Transverse colon (tissue), 4 donors: Measurements from ENCODE around the gene CBX6. TPM values are rescaled to one million over a fixed set of nuclear protein-coding genes. Genes with fewer than 3 reads are reported as not detected.

Experiments used
- DNase-seq: peaks from one replicate; pipeline ENCODE4 v3.0.0-alpha.2; 2019
- H3K27ac ChIP-seq, 4 donors: fragments of 200-600 bp; sonication (generic); 2 replicates each; pipeline ENCODE4 v1.5.1; 2016 to 2018; ENCODE audit warnings: inconsistent platforms in 4 of 4
- H3K27me3 ChIP-seq: fragments of 200-600 bp; sonication (generic); 2 replicates; pipeline ENCODE4 v1.5.1; 2017; ENCODE audit warnings: inconsistent platforms
- H3K36me3 ChIP-seq, 4 donors: fragments of 200-600 bp; sonication (generic); 2 replicates each; pipeline ENCODE4 v1.5.1; 2017 to 2019; ENCODE audit warnings: inconsistent platforms in 4 of 4
- H3K4me1 ChIP-seq, 4 donors: fragments of 200-600 bp; sonication (generic); 2 replicates each; pipeline ENCODE4 v1.5.1; 2017 to 2020; ENCODE audit warnings: inconsistent platforms in 4 of 4
- H3K4me3 ChIP-seq, 4 donors: fragments of 200-600 bp; sonication (generic); 1 replicate in 1 of 4; 2 replicates in 3 of 4; pipeline versions ENCODE4 v1.5.1 to v1.6.1; 2017 to 2019; ENCODE audit warnings: inconsistent platforms in 4 of 4
- H3K9me3 ChIP-seq, 2 donors: fragments of 200-600 bp; sonication (generic); 2 replicates each; pipeline ENCODE4 v1.5.1; 2017 to 2019; ENCODE audit warnings: inconsistent platforms in 2 of 2
- EP300 ChIP-seq: sonication (generic); formaldehyde crosslinking; IDR thresholded peaks from one replicate; pipeline ENCODE4 v1.6.1; 2017; ENCODE audit warnings: antibody characterized with exemption, low read depth
- POLR2A ChIP-seq: fragments of 450-650 bp; IDR thresholded peaks from one replicate; pipeline ENCODE4 v1.6.1; 2016; ENCODE audit warnings: antibody characterized with exemption, mild to moderate bottlenecking, moderate library complexity
- POLR2AphosphoS5 ChIP-seq, 3 donors: sonication (generic); formaldehyde crosslinking; IDR thresholded peaks; one replicate each; pipeline ENCODE4 v1.6.1; 2016; ENCODE audit warnings: antibody characterized with exemption in 3 of 3
- WGBS, 2 donors: methylation state at CpG; one replicate each; pipeline ENCODE4 v1.1.5; 2018; ENCODE audit warnings: low coverage in 1 of 2; 5-methylcytosine and 5-hydroxymethylcytosine counted together
- in situ Hi-C, 4 donors: fragments of 200-750 bp; cut with MboI; loops; one replicate each; pipeline versions ENCODE4 v1.15.0 to v1.15.1; 2017; ENCODE audit warnings: low sequenced_read_pairs in 3 of 4, low pct_ligation_motif_present in 1 of 4, low pct_unique_long_range_greater_than_20kb in 1 of 4
- intact Hi-C: fragments of 100-400 bp; cut with DNase I; formaldehyde crosslinking; loops from one replicate; pipeline ENCODE4 v1.15.1; 2023; ENCODE audit warnings: low total_unique reads
- total RNA-seq, 4 donors: library from RNA; depleted of rRNA; stranded (reverse); fragments of >200 nt; gene quantifications; one replicate each; pipeline ENCODE4 v1.1.0, GENCODE V29; 2016
- TF ChIP-seq, protein P1 (sequence below), 5 experiments: fragments of 200-600 bp in 3 of 5; fragments of 450-650 bp in 2 of 5; sonication (generic) in 3 of 5; IDR thresholded peaks; 1 replicate in 2 of 5; 2 replicates in 3 of 5; pipeline ENCODE4 v1.5.1; 2016 to 2017; ENCODE audit warnings: antibody characterized with exemption in 5 of 5, inconsistent platforms in 3 of 5, mild to moderate bottlenecking in 2 of 5, moderate library complexity in 1 of 5

Gene CBX6
- total RNA-seq, 4 donors from 2014 or later, result 14.5 to 42.6 (median 22.1) TPM

DNA sequence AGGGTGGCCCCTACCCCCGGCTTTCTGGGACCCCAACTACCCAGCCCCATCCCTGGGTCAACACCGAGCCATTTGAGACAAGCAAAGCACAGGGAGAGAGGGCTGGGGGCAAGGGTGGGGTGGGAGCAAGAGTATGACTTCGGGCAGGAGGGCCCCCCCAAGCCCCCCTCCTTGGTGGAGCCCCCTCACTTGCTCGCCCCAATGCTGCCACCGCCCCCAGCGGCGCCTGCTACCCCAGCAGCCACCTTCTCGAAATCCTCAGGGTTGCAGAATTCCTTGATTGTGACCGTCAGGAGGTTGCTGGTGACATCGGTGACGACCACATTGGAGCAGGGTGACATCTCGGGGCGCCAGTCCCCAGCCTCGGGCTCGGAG, 6.0 kb downstream of the CBX6 start:
- Histone ChIP-seq H3K9me3 (no peaks in the 10 kb centered on the region), H3K4me3 (no peak overlapping the region), H3K4me1 (peaks cover 32 to 55% (median 45%) of the 10 kb centered on the region in 4 donors), H3K36me3 (no peaks in the 10 kb centered on the region), H3K27me3 (peaks cover 4% of the 10 kb centered on the region), H3K27ac (peak overlapping the region in 1 of 4 donors; percentile 15)
- TF ChIP-seq EP300, result no peak
- TF ChIP-seq POLR2AphosphoS5 (IDR thresholded peaks at IDR 0.05), result no peak
- intact Hi-C loops, result loop anchor here (5.0 to 10.0 kb wide), 3 partner anchors 101 to 269 kb away; partner anchors contain the start of gene APOBEC3B
- no peak for DNase-seq
- in situ Hi-C loops, result loop anchor here in 2 of 4 donors (10.0 to 25.0 kb wide), 2 partner anchors 246 to 249 kb away; no protein-coding TSS in a partner anchor
- WGBS, 2 donors, result 87% methylated on average over 14 of the region's 15 CpGs; no CpG with 5 or more reads in 1 of the 2 donors

DNA sequence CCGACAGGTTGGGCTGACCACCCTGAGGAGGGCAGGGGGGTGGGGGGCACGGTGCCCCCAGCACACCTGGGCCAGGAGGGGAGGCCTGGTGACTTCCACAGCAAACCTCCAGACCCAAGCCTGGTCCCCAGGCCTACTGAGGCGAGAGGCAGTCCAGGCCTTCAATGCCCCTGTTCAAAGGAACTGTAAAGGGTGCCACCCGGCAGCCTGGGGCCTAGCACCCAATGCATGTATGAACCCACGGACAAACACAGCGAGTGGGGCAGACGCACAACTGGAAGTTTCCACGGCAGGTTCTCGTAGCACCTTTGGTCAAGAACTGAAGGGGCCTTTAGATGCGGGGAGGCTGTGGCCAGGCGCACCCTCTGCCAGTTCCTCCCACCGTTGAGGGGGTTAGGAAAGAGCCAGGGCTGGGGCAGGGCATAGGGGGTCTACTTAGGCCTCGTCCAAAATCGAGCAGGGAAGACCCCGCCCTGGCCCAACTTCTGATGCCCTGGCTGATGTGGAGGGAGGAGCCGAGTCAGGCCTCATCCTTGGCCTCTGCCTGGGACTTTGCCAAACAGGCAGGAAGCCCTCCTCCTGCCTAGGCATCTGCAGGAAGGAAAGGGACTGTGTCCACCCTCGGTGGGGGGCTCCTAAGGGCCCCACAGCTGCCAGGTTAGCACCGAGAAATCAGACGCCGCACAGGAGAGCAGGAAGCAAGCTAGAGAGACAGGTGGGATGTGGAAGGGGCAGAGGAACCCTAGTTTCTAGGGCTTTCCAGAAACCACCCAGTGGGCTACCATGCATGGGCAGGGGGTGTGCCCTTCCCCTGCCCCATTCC, 6.6 kb downstream of the CBX6 start:
- Histone ChIP-seq H3K4me1 (peaks cover 28 to 49% (median 40%) of the 10 kb centered on the region in 4 donors), H3K27me3 (no peaks in the 10 kb centered on the region), H3K27ac (peak overlapping the region in 1 of 4 donors; percentile 59), H3K9me3 (no peaks in the 10 kb centered on the region), H3K4me3 (no peak overlapping the region), H3K36me3 (no peaks in the 10 kb centered on the region)
- TF ChIP-seq EP300 (no peak), POLR2A (no peak), POLR2AphosphoS5 (IDR thresholded peaks at IDR 0.05) (no peak)
- TF ChIP-seq, protein P1, sequence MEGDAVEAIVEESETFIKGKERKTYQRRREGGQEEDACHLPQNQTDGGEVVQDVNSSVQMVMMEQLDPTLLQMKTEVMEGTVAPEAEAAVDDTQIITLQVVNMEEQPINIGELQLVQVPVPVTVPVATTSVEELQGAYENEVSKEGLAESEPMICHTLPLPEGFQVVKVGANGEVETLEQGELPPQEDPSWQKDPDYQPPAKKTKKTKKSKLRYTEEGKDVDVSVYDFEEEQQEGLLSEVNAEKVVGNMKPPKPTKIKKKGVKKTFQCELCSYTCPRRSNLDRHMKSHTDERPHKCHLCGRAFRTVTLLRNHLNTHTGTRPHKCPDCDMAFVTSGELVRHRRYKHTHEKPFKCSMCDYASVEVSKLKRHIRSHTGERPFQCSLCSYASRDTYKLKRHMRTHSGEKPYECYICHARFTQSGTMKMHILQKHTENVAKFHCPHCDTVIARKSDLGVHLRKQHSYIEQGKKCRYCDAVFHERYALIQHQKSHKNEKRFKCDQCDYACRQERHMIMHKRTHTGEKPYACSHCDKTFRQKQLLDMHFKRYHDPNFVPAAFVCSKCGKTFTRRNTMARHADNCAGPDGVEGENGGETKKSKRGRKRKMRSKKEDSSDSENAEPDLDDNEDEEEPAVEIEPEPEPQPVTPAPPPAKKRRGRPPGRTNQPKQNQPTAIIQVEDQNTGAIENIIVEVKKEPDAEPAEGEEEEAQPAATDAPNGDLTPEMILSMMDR (IDR thresholded peaks at IDR 0.05), result no peak
- no peak for DNase-seq
- in situ Hi-C loops, result loop anchor here in 2 of 4 donors (10.0 to 25.0 kb wide), 2 partner anchors 247 to 249 kb away; no protein-coding TSS in a partner anchor
- 80% methylated on average over 20 of the region's 20 CpGs; no CpG with 5 or more reads in 1 of the 2 donors for WGBS, 2 donors
- intact Hi-C loops, result loop anchor here (5.0 to 10.0 kb wide), 3 partner anchors 101 to 269 kb away; partner anchors contain the start of gene APOBEC3B

DNA sequence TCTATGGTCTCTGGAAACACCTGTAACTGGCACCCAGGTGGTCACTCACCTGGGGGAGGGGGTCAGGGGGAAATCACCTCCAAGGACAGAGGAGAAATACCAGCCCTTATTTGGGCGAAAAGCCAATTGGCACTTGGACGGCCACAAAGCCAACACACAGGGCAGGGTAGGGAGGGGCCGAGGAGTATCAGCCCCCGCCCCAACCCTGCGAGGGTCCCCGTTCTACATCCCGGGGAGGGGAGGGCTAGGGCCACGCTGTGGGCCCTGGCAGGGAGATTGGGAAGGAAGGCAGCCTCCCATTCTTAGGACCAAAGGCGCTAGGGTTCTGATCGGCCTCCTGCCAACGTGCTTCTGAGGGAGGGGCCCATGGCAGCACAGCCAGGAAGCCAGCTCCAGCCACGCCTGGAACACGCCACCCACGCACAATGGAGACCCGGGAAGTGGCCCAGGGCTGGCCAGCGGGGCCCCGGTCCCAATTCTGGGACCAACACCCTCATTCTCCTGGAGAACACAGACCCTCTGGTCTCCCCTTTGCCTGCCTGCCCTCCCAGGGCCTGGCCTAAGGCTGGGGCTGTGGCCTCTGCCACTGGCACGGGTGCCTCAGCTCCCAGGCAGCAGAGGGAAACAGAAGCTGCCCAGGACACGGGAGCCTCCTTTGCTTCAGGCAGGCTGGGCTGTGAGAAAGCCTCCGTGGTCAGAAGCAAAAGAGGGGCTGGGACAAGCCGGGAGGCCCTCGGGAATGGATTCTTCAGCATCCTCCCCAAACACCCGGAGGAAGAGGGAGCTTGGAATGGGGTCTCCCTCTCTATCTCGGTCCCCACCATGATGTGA, 7.4 kb downstream of the CBX6 start:
- H3K9me3 ChIP-seq, result no peaks in the 10 kb centered on the region
- in situ Hi-C loops (loop anchor here in 2 of 4 donors (10.0 to 25.0 kb wide), 2 partner anchors 248 to 250 kb away; no protein-coding TSS in a partner anchor), intact Hi-C loops (loop anchor here (5.0 to 10.0 kb wide), 3 partner anchors 100 to 270 kb away; partner anchors contain the start of gene APOBEC3B)
- no peak overlapping the region for H3K4me3 ChIP-seq
- DNase-seq, result peak; percentile 38
- TF ChIP-seq POLR2A (no peak), EP300 (no peak), POLR2AphosphoS5 (IDR thresholded peaks at IDR 0.05) (no peak)
- TF ChIP-seq, protein P1 (IDR thresholded peaks at IDR 0.05), result no peak
- peaks cover 27 to 41% (median 32%) of the 10 kb centered on the region in 4 donors for H3K4me1 ChIP-seq
- peak overlapping the region in 3 of 4 donors; percentile 10 to 59 (median 23) for H3K27ac ChIP-seq
- no peaks in the 10 kb centered on the region for H3K36me3 ChIP-seq
- no peaks in the 10 kb centered on the region for H3K27me3 ChIP-seq
- 25 to 49% methylated on average over 6 to 23 of the region's 24 CpGs for WGBS, 2 donors

DNA sequence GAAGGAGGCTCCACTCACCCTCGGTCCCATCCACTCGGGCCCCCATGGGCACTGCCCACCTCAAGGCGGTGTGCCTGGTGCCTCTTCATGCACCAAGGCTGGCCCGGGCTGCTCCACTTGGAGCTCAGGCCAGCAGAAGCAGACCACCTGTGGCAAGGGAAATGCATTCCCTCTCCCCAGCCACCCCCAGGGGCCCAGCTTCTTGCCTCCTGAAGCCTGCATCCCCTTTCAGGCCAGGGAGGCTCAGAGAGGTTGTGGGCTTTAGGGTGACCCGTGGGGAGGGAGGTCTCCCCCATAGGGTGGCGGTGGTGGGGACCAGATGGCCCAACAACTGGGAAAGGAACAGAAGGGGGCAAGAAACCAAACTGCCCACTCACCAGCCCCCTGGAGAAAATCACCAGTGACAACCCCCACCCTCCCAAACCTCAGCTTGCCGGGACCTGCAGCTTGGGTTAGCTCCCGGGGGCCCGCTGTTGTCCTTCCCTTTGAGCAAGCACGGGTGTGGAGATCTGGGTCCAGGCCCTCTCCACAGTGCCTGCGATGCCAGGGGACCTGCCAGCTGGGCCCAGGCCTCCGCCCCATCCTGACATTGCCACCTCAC, 8.4 kb downstream of the CBX6 start:
- WGBS, 2 donors, result 77% methylated on average over 10 of the region's 12 CpGs; no CpG with 5 or more reads in 1 of the 2 donors
- intact Hi-C loops (loop anchor here (10.0 kb wide), 2 partner anchors 99 to 271 kb away; no protein-coding TSS in a partner anchor), in situ Hi-C loops (loop anchor here in 2 of 4 donors (10.0 to 25.0 kb wide), 2 partner anchors 249 to 251 kb away; no protein-coding TSS in a partner anchor)
- no peak for DNase-seq
- Histone ChIP-seq H3K4me1 (peaks cover 18 to 34% (median 28%) of the 10 kb centered on the region in 4 donors), H3K36me3 (no peaks in the 10 kb centered on the region), H3K4me3 (no peak overlapping the region), H3K27me3 (no peaks in the 10 kb centered on the region), H3K9me3 (no peaks in the 10 kb centered on the region), H3K27ac (peak overlapping the region in 1 of 4 donors; percentile 59)
- no peak for TF ChIP-seq POLR2AphosphoS5 (IDR thresholded peaks at IDR 0.05)
- TF ChIP-seq, protein P1 (IDR thresholded peaks at IDR 0.05), result no peak
- TF ChIP-seq EP300, result no peak
- no peak for TF ChIP-seq POLR2A
